GM03348 (cell line): ENCODE data around the gene OOSP3.
A peak's percentile ranks its signal among the peaks of the same experiment; 100 is the strongest.
"Not testable (repeated sequence)": the region's sequence is repeated elsewhere in the genome, so short reads cannot be mapped to it uniquely, and the experiment has no call there.

Experiments used
- DNase-seq: peaks from one replicate; pipeline ENCODE4 v3.0.0; 2012; ENCODE audit warnings: low spot score

Gene OOSP3

DNA sequence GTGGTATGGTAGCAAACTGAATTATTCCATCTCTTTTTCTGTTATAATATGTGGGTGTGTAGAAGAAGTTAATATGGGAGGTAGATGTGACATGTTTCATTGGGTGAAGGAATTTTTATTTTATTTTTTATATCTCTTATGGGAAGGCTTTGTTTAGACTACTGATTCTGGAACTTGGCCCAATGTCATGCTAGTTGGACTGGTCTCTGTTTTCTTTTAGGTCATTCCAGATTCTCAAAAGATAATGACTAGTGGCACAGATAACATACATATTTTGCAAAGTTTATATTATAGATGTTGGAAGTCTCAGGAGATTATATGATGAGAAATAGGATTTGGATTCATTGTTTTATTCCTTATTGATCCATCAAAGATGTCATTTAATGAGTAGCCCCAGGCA is 1.3 kb upstream of the OOSP3 start:
- no peak for DNase-seq

- no peak for DNase-seq
Measured at GRCh38 chr11:59877784-59878183, 798 bp upstream of the OOSP3 start.

GRCh38 chr11:59879567-59879966 is 985 bp downstream of the OOSP3 start:
- DNase-seq = no peak

DNA sequence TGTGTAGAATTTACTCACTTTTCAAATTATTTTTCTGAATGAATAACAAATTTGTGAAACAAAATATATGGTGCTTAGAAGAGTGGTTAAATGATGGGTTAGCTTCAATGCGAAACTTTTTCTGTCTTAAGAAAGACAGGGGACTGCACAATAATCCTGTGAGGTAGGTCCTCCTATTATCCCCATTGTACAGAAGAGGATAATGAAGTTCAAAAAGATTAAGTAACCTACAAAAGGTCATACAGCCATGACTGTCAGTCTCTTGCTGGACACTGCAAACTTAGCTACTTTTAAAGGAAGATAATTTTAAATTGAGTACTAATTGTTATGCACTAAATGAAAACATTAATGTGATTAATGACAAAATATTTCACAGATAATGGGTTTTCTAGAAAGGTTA is 5.0 kb downstream of the OOSP3 start:
- no peak for DNase-seq

- DNase-seq = not testable (repeated sequence)
Measured at GRCh38 chr11:59887156-59887555, 8.6 kb downstream of the OOSP3 start.

GRCh38 chr11:59891781-59892181 is 13.2 kb downstream of the OOSP3 start:
- no peak for DNase-seq

DNA sequence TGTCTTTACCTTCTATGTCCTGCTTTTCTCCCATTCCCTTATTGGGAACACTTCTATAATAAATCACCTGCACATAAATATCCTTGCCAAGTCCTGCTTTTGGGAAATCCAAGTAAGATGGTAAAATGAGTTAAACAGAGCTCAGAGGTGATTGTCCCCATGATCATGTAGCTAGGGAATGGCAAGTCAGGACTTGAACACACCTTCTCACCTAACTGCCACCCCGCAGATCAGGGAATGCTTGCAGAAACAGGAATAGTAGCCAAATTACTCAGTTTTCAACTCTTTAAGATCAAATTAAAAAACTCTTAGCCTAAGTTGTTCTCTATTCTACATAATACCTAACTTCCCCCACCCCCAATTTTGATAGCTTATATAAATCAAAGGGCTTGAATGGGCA is 16.0 kb downstream of the OOSP3 start:
- DNase-seq = no peak

GRCh38 chr11:59898046-59898445 is 19.5 kb downstream of the OOSP3 start:
- DNase-seq = no peak

DNA sequence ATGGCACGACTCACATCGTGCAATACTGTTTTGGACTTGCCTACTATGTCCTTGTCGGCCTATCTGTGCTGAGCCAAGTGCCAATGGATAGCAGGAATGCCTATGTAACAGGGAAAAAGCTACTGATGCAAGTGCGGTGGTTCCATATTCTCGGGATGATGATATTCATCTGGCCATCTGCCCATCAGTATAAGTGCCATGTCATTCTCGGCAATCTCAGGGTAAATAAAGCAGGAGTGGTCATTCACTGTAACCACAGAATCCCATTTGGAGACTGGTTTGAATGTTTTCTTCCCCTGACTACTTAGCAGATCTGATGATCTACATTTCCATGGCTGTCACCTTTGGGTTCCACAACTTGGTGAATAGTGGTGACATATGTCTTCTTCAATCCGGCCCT is 20.1 kb downstream of the OOSP3 start:
- no peak for DNase-seq

DNA sequence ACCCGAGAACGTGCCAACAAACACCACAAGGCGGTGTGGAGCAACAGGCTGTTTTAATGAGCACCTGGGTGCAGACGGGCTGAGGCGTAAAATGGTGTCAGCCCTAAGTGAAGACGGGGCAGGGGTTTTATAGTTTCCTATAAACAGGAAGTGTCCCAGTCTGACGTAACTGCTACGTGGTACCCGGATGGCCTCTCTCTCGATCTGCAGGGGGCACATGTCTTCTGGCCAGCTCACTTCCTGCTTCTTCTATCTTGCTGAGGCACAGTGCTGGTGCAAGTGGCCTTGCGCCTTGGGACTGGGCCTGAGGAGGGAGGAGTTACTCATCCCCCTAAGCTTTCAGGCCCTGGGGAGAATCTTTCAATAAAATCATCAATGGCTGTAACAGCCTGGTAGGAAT is 20.9 kb downstream of the OOSP3 start:
- DNase-seq = no peak

- DNase-seq = no peak
Measured at GRCh38 chr11:59900366-59901126, 22.0 kb downstream of the OOSP3 start.

- DNase-seq = peak; percentile 16
Measured at GRCh38 chr11:59901306-59901705, 22.7 kb downstream of the OOSP3 start.

DNA sequence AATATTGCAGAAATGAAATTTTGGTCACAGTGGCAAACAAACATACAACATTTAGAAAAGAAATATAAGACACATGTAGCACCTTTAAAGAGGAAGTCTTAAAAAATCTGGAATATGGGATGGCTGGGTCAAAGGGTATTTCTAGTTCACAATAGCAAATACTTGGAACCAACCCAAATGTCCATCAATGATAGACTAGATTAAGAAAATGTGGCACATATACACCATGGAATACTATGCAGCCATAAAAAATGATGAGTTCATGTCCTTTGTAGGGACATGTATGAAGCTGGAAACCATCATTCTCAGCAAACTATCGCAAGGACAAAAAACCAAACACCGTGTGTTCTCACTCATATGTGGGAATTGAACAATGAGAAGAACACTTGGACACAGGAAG is 25.0 kb downstream of the OOSP3 start:
- not testable (repeated sequence) for DNase-seq

DNA sequence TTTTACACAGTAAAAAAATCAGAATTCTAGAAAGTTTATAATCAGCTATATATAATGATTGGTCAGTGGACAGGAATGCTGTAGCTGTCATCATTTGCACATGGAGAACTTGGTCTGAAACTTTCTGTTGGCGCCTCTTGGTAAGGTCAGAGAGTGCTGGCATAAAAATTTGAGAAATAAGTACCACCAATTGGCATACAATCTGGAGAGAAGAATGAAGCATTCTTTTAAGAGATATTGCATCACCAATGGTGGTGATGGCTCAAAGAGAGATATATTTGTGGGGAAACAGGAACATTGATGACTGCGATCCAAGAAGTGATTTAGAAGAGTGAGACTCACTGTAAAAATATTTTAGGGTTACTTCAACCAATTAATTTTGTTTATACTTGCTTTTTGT is 39.9 kb downstream of the OOSP3 start:
- DNase-seq = peak; percentile 56

DNA sequence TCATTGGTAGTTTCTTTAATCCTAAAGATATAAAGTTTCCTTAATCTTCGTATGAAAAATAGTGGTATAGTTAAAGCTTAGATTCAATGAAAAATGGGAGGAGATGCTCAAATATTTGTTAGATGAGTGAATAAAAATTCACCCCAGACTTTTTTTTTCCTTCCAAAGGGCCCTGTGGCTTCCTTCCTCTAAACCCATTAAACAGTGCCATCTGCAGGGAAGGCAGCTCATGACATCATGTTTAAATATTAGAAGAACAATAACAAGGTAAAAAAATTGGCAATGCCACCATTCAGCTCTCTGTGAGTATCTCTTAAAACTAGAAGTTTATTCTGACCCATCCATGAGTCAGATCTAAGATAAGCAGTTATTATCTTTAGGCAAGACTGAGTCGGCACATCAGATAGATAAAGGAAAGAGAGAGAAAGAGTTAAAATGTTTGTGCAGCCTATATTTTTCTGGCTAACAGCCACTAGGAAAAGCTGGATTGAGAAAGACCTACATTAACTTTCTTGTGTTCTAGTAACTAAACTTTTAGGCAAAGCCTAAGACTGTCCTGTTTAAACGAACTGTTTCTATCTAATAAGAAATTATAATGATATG is 40.5 kb downstream of the OOSP3 start:
- DNase-seq = peak; percentile 61

DNA sequence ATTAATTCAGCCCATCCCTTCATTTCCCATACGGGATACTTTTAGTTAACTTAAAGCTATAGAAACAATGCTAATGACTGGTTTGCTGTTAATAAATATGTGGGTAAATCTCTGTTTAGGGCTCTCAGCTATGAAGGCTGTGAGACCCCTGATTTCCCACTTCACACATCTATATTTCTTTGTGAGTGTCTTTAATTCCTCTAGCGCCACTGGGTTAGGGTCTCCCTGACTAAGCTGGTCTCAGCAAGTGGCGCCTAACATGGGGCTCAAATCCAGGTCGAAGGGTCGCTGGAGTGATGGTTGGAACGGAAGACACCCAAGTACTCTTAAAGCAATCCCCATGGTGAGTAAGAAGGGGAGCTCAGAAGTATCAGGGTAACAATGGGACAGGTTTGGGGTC is 45.2 kb downstream of the OOSP3 start:
- no peak for DNase-seq

DNA sequence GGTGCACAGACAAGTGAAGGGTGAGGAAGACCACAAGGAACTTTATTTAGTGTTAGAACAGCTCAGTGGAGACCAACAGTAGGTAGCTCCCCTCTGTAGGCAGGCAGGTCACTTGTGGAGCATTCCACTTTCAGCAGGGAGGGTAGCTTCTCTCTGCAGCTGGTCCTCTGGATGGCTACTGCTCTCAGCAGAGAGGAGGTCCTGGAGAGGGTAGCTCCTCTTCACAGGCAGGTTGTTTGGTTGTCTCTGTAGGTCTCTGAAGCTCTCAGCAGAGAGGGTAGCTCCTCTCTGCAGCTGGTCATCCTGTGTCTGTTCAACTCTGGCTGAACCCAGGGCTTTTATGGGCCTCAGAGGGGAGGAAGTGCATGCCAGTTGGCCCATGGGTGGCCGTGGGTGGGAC is 53.1 kb downstream of the OOSP3 start:
- no peak for DNase-seq

GRCh38 chr11:59938132-59938531 is 59.5 kb downstream of the OOSP3 start, which contains the start of gene OOSP1:
Gene OOSP1, plus strand, starts transcription at chr11:59938432. Its CDS starts 23 bp downstream, at chr11:59938455.
- DNase-seq = no peak

- no peak for DNase-seq
Measured at GRCh38 chr11:59938718-59939117, 60.1 kb downstream of the OOSP3 start.

DNA sequence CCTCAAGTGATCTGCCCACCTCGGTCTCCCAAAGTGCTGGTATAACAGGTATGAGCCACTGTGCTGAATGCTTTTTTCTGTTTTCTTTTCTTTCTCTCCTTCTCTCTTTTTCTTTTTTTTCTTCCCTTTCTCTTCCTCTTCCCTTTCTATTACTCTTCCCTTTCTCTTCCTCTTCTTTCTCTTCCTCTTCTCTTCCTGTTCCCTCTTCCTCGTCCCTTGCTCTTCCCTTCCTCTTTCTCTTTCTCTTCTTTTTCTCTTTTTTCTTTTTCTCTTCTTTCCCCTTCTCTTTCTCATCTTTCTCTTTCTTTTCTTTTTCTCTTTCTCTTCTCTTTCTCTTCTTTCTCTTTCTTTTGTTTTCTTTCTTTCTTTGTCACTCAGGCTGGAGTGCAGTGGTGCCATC is 60.9 kb downstream of the OOSP3 start:
- no peak for DNase-seq

- DNase-seq = no peak
Measured at GRCh38 chr11:59941091-59941490, 62.5 kb downstream of the OOSP3 start.

DNA sequence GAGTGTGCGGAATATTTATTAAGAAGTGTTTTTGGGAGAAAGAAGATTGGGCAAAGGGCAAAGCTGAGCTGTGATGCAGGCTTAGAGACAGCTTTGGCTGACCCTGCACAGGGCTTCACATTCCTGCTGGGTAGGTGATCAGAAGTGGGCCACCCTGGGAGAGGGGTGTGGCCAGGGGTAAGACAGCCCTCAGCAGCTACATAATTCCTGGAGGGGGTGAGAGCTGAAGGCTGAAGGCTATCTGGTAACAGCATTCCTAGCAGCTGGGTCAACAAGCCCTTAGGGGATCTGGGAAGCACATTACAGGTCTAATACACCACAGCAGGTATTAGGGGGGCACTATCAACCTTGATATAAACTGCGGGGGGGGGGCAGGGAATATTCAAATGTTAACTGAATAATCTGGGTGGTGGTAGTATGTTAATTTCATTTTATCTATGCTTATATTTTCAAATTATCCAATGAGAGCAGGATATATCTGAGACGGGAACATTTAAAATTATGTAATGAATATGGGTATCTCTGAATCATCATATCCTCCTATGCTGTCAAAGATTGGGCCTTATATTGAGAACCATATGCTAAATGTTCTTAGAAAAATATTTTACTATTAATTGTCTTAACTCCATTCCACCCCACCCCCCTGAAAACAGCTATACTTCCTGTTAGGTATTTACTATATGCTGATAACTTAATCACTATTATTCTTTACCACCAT is 65.6 kb downstream of the OOSP3 start:
- DNase-seq = no peak

DNA sequence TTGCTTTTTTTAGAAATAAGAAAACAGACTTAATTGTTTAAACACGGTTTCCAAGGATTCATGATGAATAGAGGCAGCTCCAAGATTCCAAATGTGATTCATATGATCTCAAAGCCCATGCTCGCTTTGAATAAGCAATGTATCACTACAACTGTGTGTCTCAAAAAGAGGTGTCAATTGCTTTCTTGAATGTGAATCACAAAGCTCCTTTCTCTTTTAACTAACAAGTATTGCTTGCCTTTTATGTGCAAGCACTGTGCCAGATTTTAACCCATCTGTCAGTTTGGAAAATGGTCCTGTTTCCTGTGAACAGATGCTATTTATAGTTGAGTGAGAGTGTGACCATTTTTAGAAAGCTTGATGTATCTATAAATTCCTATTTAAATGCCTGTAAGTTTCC is 66.1 kb downstream of the OOSP3 start:
- DNase-seq = no peak
